IPS-18c (cell line): ENCODE measurements around the gene ARL14.

Source experiments
- H3K4me3 ChIP-seq: 2 replicates; pipeline ENCODE4 v1.7.0; 2013; ENCODE audit warnings: low read depth, mild to moderate bottlenecking, low read length, moderate library complexity; ENCODE audit not compliant: insufficient read depth
- H3K9me3 ChIP-seq: one replicate; pipeline ENCODE4 v1.6.1; 2013; ENCODE audit warnings: mild to moderate bottlenecking, low read length, moderate library complexity; ENCODE audit not compliant: control insufficient read depth, insufficient read depth

The ARL14 gene

GRCh38 chr3:160668454-160668853, 8.5 kb upstream of the ARL14 start:
- Histone ChIP-seq H3K9me3 (peaks cover 2% of the 10 kb centered on the region), H3K4me3 (no peak overlapping the region)

GRCh38 chr3:160671231-160671630, 5.7 kb upstream of the ARL14 start:
- no peak overlapping the region for H3K4me3 ChIP-seq
- H3K9me3 ChIP-seq: peaks cover 2% of the 10 kb centered on the region

- Histone ChIP-seq H3K4me3 (no peak overlapping the region), H3K9me3 (peaks cover 2% of the 10 kb centered on the region)
Observed at GRCh38 chr3:160671995-160672394, 5.0 kb upstream of the ARL14 start.

- H3K4me3 ChIP-seq: no peak overlapping the region
- no peaks in the 10 kb centered on the region for H3K9me3 ChIP-seq
Observed at GRCh38 chr3:160673188-160673587, 3.8 kb upstream of the ARL14 start.

- no peak overlapping the region for H3K4me3 ChIP-seq
Observed at GRCh38 chr3:160675566-160676124, 1.3 kb upstream of the ARL14 start.

GRCh38 chr3:160677459-160677881, 510 bp downstream of the ARL14 start:
- Histone ChIP-seq H3K4me3 (no peak overlapping the region), H3K9me3 (no peaks in the 10 kb centered on the region)

More at GRCh38 chr3:160675566-160676124, 1.3 kb upstream of the ARL14 start:
- no peaks in the 10 kb centered on the region for H3K9me3 ChIP-seq

GRCh38 chr3:160678292-160678842, 1.4 kb downstream of the ARL14 start:
- Histone ChIP-seq H3K4me3 (no peak overlapping the region), H3K9me3 (no peaks in the 10 kb centered on the region)

- Histone ChIP-seq H3K4me3 (no peak overlapping the region), H3K9me3 (no peaks in the 10 kb centered on the region)
Observed at GRCh38 chr3:160684368-160684740, 7.4 kb downstream of the ARL14 start.

GRCh38 chr3:160685144-160685766, 8.3 kb downstream of the ARL14 start:
- no peak overlapping the region for H3K4me3 ChIP-seq
- H3K9me3 ChIP-seq: no peaks in the 10 kb centered on the region

- Histone ChIP-seq H3K4me3 (no peak overlapping the region), H3K9me3 (no peaks in the 10 kb centered on the region)
Observed at GRCh38 chr3:160686955-160687535, 10.1 kb downstream of the ARL14 start.

GRCh38 chr3:160691151-160691550, 14.2 kb downstream of the ARL14 start:
- no peaks in the 10 kb centered on the region for H3K9me3 ChIP-seq
- H3K4me3 ChIP-seq: no peak overlapping the region

- H3K9me3 ChIP-seq: no peaks in the 10 kb centered on the region
Observed at GRCh38 chr3:160691962-160692361, 15.0 kb downstream of the ARL14 start.

GRCh38 chr3:160693191-160693590, 16.2 kb downstream of the ARL14 start:
- Histone ChIP-seq H3K9me3 (no peaks in the 10 kb centered on the region), H3K4me3 (no peak overlapping the region)

More at GRCh38 chr3:160691962-160692361, 15.0 kb downstream of the ARL14 start:
- H3K4me3 ChIP-seq: no peak overlapping the region

- Histone ChIP-seq H3K9me3 (no peaks in the 10 kb centered on the region), H3K4me3 (no peak overlapping the region)
Observed at GRCh38 chr3:160694345-160694744, 17.4 kb downstream of the ARL14 start.

GRCh38 chr3:160695003-160695402, 18.0 kb downstream of the ARL14 start:
- H3K4me3 ChIP-seq: no peak overlapping the region
- H3K9me3 ChIP-seq: no peaks in the 10 kb centered on the region

GRCh38 chr3:160695915-160696327, 19.0 kb downstream of the ARL14 start:
- H3K9me3 ChIP-seq: no peaks in the 10 kb centered on the region
- H3K4me3 ChIP-seq: no peak overlapping the region

- Histone ChIP-seq H3K9me3 (no peaks in the 10 kb centered on the region), H3K4me3 (no peak overlapping the region)
Observed at GRCh38 chr3:160697637-160698380, 20.8 kb downstream of the ARL14 start.
